ENCODE measurements around the gene MACROD2. TPM values are rescaled to one million over a fixed set of nuclear protein-coding genes. Genes with fewer than 3 reads are reported as not detected.

Gene MACROD2
- total RNA-seq, 2 donors from 2014 or later = 8.0 to 19.4 TPM

DNA sequence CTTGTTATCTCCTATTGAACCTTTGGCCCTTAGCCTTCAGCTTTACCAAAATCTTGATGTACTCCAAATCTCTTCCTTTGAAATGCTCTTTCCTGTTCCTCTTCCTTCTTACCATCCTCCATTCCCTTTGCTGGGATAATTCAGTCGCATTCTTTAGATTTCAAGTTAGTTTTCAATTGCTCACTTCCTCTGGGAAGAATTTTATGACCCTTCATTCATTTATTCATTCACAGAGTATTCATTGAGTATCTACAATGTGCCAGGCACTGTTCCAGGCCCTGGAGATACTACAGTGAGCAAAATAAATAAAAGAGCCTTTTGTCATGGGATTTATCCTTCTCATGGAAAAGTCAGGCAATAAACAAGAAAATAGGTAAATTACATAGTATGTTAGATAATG is 890.3 kb downstream of the MACROD2 start:
- 89% methylated on average over 1 of the region's 1 CpG for WGBS
- H3K4me1 ChIP-seq (replicated peaks) = no peaks in the 10 kb centered on the region
- no peak overlapping the region for H3K27ac ChIP-seq
- intact Hi-C loops (cut with DNase I) = no loop called here
- H3K4me3 ChIP-seq = no peak overlapping the region
- H3K36me3 ChIP-seq = no peaks in the 10 kb centered on the region
- no peak for DNase-seq (ENCODE audit: low spot score)
- no peaks in the 10 kb centered on the region for H3K9me3 ChIP-seq
- TF ChIP-seq, protein P1, sequence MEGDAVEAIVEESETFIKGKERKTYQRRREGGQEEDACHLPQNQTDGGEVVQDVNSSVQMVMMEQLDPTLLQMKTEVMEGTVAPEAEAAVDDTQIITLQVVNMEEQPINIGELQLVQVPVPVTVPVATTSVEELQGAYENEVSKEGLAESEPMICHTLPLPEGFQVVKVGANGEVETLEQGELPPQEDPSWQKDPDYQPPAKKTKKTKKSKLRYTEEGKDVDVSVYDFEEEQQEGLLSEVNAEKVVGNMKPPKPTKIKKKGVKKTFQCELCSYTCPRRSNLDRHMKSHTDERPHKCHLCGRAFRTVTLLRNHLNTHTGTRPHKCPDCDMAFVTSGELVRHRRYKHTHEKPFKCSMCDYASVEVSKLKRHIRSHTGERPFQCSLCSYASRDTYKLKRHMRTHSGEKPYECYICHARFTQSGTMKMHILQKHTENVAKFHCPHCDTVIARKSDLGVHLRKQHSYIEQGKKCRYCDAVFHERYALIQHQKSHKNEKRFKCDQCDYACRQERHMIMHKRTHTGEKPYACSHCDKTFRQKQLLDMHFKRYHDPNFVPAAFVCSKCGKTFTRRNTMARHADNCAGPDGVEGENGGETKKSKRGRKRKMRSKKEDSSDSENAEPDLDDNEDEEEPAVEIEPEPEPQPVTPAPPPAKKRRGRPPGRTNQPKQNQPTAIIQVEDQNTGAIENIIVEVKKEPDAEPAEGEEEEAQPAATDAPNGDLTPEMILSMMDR (IDR thresholded peaks at IDR 0.05) = no peak
- TF ChIP-seq POLR2AphosphoS5 (IDR thresholded peaks at IDR 0.05) (no peak), POLR2A (IDR thresholded peaks at IDR 0.05) (no peak)
- no peaks in the 10 kb centered on the region for H3K27me3 ChIP-seq (replicated peaks; ENCODE audit: insufficient read depth)

DNA sequence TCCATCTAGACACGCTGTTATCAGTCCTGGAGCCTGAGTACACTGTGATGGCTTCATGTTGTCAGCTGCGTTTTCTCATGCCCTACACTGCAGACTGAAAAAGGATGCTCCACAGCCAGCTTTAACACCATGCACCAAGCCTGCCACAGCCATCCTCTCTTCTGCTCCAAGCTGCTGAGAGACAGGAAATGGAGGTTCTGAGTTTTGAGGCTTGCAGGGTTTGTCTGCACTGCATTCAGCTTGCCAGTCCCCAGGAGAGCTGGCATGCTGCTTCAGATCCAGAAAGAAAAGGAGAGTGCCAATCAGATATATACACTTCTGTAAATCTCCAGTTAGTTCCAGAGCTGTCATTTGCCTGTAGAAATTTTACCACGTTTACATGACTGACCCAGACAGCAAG is 892.8 kb downstream of the MACROD2 start:
- TF ChIP-seq POLR2A (IDR thresholded peaks at IDR 0.05) (no peak), POLR2AphosphoS5 (IDR thresholded peaks at IDR 0.05) (no peak)
- TF ChIP-seq, protein P1 (IDR thresholded peaks at IDR 0.05) = no peak
- H3K9me3 ChIP-seq = no peaks in the 10 kb centered on the region
- H3K27me3 ChIP-seq (replicated peaks; ENCODE audit: insufficient read depth) = no peaks in the 10 kb centered on the region
- H3K4me3 ChIP-seq = no peak overlapping the region
- intact Hi-C loops (cut with DNase I) = no loop called here
- WGBS = 38% methylated on average over 3 of the region's 3 CpGs
- H3K36me3 ChIP-seq = no peaks in the 10 kb centered on the region
- H3K27ac ChIP-seq = no peak overlapping the region
- no peaks in the 10 kb centered on the region for H3K4me1 ChIP-seq (replicated peaks)
- peak; percentile 6 for DNase-seq (ENCODE audit: low spot score)

DNA sequence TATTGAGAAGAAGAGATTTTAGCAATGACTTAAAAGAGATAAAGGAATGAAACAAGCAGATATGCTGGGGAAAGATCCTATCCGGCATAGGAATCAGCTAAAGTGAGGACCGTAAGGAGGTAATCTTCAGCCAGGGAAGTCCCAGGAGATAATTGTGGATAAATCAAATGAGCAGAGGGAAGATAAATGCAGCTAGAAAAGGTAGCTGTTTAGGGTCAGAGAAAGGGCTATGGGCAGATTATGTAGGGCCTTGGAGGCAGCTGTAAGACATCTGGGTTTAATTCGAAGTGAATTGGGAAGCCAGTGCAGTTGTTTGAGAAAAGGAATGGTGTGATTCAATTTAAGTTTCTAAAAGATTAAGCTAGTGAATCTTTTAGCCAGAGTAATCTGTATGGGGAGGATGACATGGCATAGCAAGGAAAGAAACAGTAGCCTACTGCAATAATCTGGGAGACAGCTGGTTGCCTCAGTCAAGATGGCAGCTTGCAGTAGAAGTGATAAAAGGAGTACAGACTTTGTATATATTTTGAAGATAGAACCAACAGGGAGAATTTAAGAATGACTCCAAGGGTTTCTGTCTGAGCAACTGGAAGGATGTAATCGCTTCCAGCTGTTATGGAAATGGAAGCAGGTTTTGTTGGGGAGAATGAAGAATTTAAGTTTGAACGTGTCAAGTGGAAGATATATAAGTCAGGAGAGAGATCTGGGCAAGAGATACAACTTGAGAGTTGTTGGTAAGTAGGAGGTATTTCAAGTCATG is 894.4 kb downstream of the MACROD2 start:
- Histone ChIP-seq H3K4me3 (no peak overlapping the region), H3K27ac (no peak overlapping the region), H3K27me3 (replicated peaks; ENCODE audit: insufficient read depth) (no peaks in the 10 kb centered on the region), H3K36me3 (no peaks in the 10 kb centered on the region), H3K4me1 (replicated peaks) (no peaks in the 10 kb centered on the region), H3K9me3 (no peaks in the 10 kb centered on the region)
- WGBS = 96% methylated on average over 5 of the region's 5 CpGs
- DNase-seq (ENCODE audit: low spot score) = no peak
- intact Hi-C loops (cut with DNase I) = no loop called here
- TF ChIP-seq POLR2A (IDR thresholded peaks at IDR 0.05) = no peak

DNA sequence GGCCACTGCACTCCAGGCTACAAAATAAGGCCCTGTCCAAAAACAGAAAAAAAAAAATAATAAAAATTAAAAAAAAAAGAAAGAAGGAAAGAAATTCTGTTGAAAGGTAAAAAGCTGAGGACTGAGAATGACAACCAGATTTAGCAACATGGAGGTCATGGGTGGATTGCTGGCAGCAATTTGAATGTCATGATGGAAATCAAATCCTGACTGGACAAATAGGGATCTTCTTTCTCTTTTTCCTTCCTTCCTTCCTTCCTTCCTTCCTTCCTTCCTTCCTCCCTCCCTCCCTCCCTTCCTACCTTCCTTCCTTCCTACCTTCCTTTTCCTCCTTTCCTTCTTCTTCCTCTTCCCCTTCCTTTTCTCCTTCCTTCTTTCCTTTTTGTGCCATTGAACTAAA is 895.4 kb downstream of the MACROD2 start:
- intact Hi-C loops (cut with DNase I) = no loop called here
- H3K9me3 ChIP-seq = no peaks in the 10 kb centered on the region
- TF ChIP-seq POLR2A (IDR thresholded peaks at IDR 0.05) (no peak), POLR2AphosphoS5 (IDR thresholded peaks at IDR 0.05) (no peak)
- TF ChIP-seq, protein P1 (IDR thresholded peaks at IDR 0.05) = no peak
- H3K36me3 ChIP-seq = no peaks in the 10 kb centered on the region
- no peaks in the 10 kb centered on the region for H3K27me3 ChIP-seq (replicated peaks; ENCODE audit: insufficient read depth)
- no peak for DNase-seq (ENCODE audit: low spot score)
- no peak overlapping the region for H3K4me3 ChIP-seq
- H3K4me1 ChIP-seq (replicated peaks) = no peaks in the 10 kb centered on the region
- no peak overlapping the region for H3K27ac ChIP-seq

DNA sequence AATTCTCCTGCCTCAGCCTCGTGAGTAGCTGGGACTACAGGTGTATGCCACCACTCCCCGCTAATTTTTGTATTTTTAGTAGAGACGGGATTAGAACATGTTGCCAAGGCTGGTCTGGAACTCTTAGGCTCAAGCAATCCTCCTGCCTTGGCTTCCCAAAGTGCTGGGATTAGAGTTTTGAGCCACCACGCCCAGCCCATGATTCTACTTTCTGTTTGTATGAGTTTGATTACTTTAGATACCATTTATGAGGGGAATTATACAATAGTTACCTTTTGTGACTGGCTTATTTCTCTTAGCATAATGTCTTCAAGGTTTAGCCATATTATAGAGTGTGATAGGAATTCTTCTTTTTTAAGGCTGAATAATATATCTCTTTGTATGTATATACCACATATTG is 897.5 kb downstream of the MACROD2 start:
- Histone ChIP-seq H3K9me3 (no peaks in the 10 kb centered on the region), H3K36me3 (no peaks in the 10 kb centered on the region), H3K4me1 (replicated peaks) (no peaks in the 10 kb centered on the region), H3K4me3 (no peak overlapping the region), H3K27me3 (replicated peaks; ENCODE audit: insufficient read depth) (no peaks in the 10 kb centered on the region), H3K27ac (no peak overlapping the region)
- intact Hi-C loops (cut with DNase I) = no loop called here
- DNase-seq (ENCODE audit: low spot score) = no peak
- 82% methylated on average over 4 of the region's 4 CpGs for WGBS
- TF ChIP-seq POLR2A (IDR thresholded peaks at IDR 0.05) (no peak), POLR2AphosphoS5 (IDR thresholded peaks at IDR 0.05) (no peak)
- TF ChIP-seq, protein P1 (IDR thresholded peaks at IDR 0.05) = no peak
